Natural killer cell (primary cell): Measurements from ENCODE around the gene CRYBA1. TPM values are rescaled to one million over a fixed set of nuclear protein-coding genes. Genes with fewer than 3 reads are reported as not detected.
A peak's percentile ranks its signal among the peaks of the same experiment; 100 is the strongest.

ENCODE experiments used
- ATAC-seq, 3 donors: fragments of 150-1000 bp in 2 of 3; fragments of 200-7000 bp in 1 of 3; cut with Tn5 transposase; 1 replicate in 1 of 3; 2 replicates in 2 of 3; pipeline ENCODE4 v1.10.0; 2021; ENCODE audit warnings: mild to moderate bottlenecking in 2 of 3, moderate library complexity in 2 of 3
- DNase-seq, 2 donors: peaks; one replicate each; pipeline versions ENCODE4 v3.0.0 to v3.0.0-alpha.2; 2013 to 2021; ENCODE audit warnings: mixed read lengths in 1 of 2
- H3K27ac ChIP-seq: one replicate; pipeline ENCODE4 v1.5.1; 2013; ENCODE audit warnings: mild to moderate bottlenecking, low read length
- H3K27me3 ChIP-seq: one replicate; pipeline ENCODE4 v1.6.1; 2013; ENCODE audit warnings: low read length; ENCODE audit not compliant: control insufficient read depth, insufficient read depth
- H3K36me3 ChIP-seq: one replicate; pipeline ENCODE4 v1.6.1; 2013; ENCODE audit warnings: low read length; ENCODE audit not compliant: control insufficient read depth, insufficient read depth
- H3K4me1 ChIP-seq: one replicate; pipeline ENCODE4 v1.6.1; 2013; ENCODE audit warnings: low read length; ENCODE audit not compliant: control insufficient read depth, insufficient read depth
- H3K4me3 ChIP-seq: one replicate; pipeline ENCODE4 v1.5.1; 2013; ENCODE audit warnings: low read length
- H3K9me3 ChIP-seq: one replicate; pipeline ENCODE4 v1.6.1; 2013; ENCODE audit warnings: low read length; ENCODE audit not compliant: control insufficient read depth, insufficient read depth
- H3K27ac Mint-ChIP-seq, 2 donors: one replicate each; pipeline ENCODE4 v1.8.0; 2022; ENCODE audit warnings: mild to moderate bottlenecking in 2 of 2, mixed read lengths in 2 of 2, moderate library complexity in 1 of 2
- H3K27me3 Mint-ChIP-seq, 2 donors: one replicate each; pipeline ENCODE4 v1.8.0; 2022; ENCODE audit warnings: low read depth in 2 of 2, mixed read lengths in 2 of 2
- H3K36me3 Mint-ChIP-seq: one replicate; pipeline ENCODE4 v1.8.0; 2022; ENCODE audit warnings: mixed read lengths
- H3K4me1 Mint-ChIP-seq, 2 donors: one replicate each; pipeline ENCODE4 v1.8.0; 2022; ENCODE audit warnings: mixed read lengths in 2 of 2
- H3K4me3 Mint-ChIP-seq: one replicate; pipeline ENCODE4 v1.8.0; 2022; ENCODE audit warnings: mild to moderate bottlenecking, moderate library complexity, mixed read lengths
- H3K9me3 Mint-ChIP-seq, 2 donors: one replicate each; pipeline ENCODE4 v1.8.0; 2022; ENCODE audit warnings: mixed read lengths in 2 of 2
- CTCF ChIP-seq: fragments of 200-600 bp; IDR thresholded peaks from one replicate; pipeline ENCODE4 v1.8.0; 2022; ENCODE audit warnings: antibody characterized with exemption
- WGBS: methylation state at CpG from one replicate; pipeline ENCODE4 v1.1.7; 2013; ENCODE audit warnings: missing lambda C conversion rate; ENCODE audit not compliant: insufficient coverage; 5-methylcytosine and 5-hydroxymethylcytosine counted together
- intact Hi-C: fragments of 100-400 bp; cut with micrococcal nuclease; formaldehyde crosslinking; loops from one replicate; pipeline ENCODE4 v1.14.2; 2022
- total RNA-seq, 4 donors: library from RNA; stranded (reverse); fragments of 120-200 nt in 1 of 4; gene quantifications; one replicate each; pipeline versions ENCODE4 v1.2.3 to v1.2.4, GENCODE V29; 2013 to 2022

Gene CRYBA1
- total RNA-seq, 3 donors from 2014 or later (not counting 1 experiment from before 2014, with no cell fraction given), result not detected

GRCh38 chr17:29248845-29249244 is 2.2 kb downstream of the CRYBA1 start:
- ATAC-seq, result no peak

GRCh38 chr17:29250666-29251065 is 4.0 kb downstream of the CRYBA1 start:
- H3K4me1 ChIP-seq, result no peaks in the 10 kb centered on the region
- DNase-seq (no peak), ATAC-seq (no peak)
- no CpG with 5 or more reads among the region's 1 CpG for WGBS
- H3K36me3 ChIP-seq, result peaks cover 4% of the 10 kb centered on the region
- H3K4me3 ChIP-seq, result no peak overlapping the region
- no peak for TF ChIP-seq CTCF
- Mint-ChIP-seq H3K9me3 (no peaks in the 10 kb centered on the region), H3K27me3 (no peaks in the 10 kb centered on the region), H3K4me1 (peaks cover 5 to 6% of the 10 kb centered on the region in 2 donors), H3K36me3 (no peaks in the 10 kb centered on the region), H3K27ac (peak overlapping the region in 1 of 2 donors; percentile 34), H3K4me3 (no peak overlapping the region)
- H3K27ac ChIP-seq, result no peak overlapping the region
- intact Hi-C loops, result no loop called here
- no peaks in the 10 kb centered on the region for H3K27me3 ChIP-seq
- H3K9me3 ChIP-seq, result no peaks in the 10 kb centered on the region

More at GRCh38 chr17:29248845-29249244, 2.2 kb downstream of the CRYBA1 start:
- Mint-ChIP-seq H3K4me3 (no peak overlapping the region), H3K4me1 (peaks cover 0 to 5% of the 10 kb centered on the region in 2 donors), H3K36me3 (no peaks in the 10 kb centered on the region), H3K27me3 (no peaks in the 10 kb centered on the region), H3K9me3 (no peaks in the 10 kb centered on the region), H3K27ac (no peak overlapping the region)
- H3K27me3 ChIP-seq, result no peaks in the 10 kb centered on the region
- H3K4me3 ChIP-seq, result no peak overlapping the region
- no peak for DNase-seq
- no peaks in the 10 kb centered on the region for H3K4me1 ChIP-seq
- no peaks in the 10 kb centered on the region for H3K9me3 ChIP-seq
- 93% methylated on average over 5 of the region's 5 CpGs for WGBS
- H3K27ac ChIP-seq, result no peak overlapping the region
- no peak for TF ChIP-seq CTCF
- intact Hi-C loops, result no loop called here
- H3K36me3 ChIP-seq, result peaks cover 2% of the 10 kb centered on the region

GRCh38 chr17:29251184-29251583 is 4.5 kb downstream of the CRYBA1 start:
- Mint-ChIP-seq H3K9me3 (no peaks in the 10 kb centered on the region), H3K4me1 (peaks cover 6 to 8% of the 10 kb centered on the region in 2 donors), H3K27ac (peak overlapping the region in 1 of 2 donors; percentile 34), H3K4me3 (no peak overlapping the region), H3K36me3 (no peaks in the 10 kb centered on the region), H3K27me3 (no peaks in the 10 kb centered on the region)
- Histone ChIP-seq H3K4me3 (no peak overlapping the region), H3K9me3 (no peaks in the 10 kb centered on the region), H3K27me3 (no peaks in the 10 kb centered on the region), H3K4me1 (no peaks in the 10 kb centered on the region), H3K27ac (no peak overlapping the region), H3K36me3 (peaks cover 9% of the 10 kb centered on the region)
- intact Hi-C loops, result no loop called here
- 83% methylated on average over 1 of the region's 2 CpGs for WGBS
- no peak for ATAC-seq
- DNase-seq, result no peak
- TF ChIP-seq CTCF, result no peak

- DNase-seq (peak in 1 of 2 donors; percentile 45), ATAC-seq (peak in 1 of 3 donors; percentile 29)
- Mint-ChIP-seq H3K4me1 (peaks cover 9 to 13% of the 10 kb centered on the region in 2 donors), H3K27me3 (no peaks in the 10 kb centered on the region), H3K36me3 (no peaks in the 10 kb centered on the region), H3K27ac (peak overlapping the region in 1 of 2 donors; percentile 43), H3K4me3 (no peak overlapping the region), H3K9me3 (no peaks in the 10 kb centered on the region)
- no peaks in the 10 kb centered on the region for H3K4me1 ChIP-seq
- H3K9me3 ChIP-seq, result no peaks in the 10 kb centered on the region
- peak; percentile 50 for TF ChIP-seq CTCF
- intact Hi-C loops, result loop anchor here (2.0 kb wide), 1 partner anchor 39 kb away; no protein-coding TSS in a partner anchor
- no peak overlapping the region for H3K27ac ChIP-seq
- WGBS, result 94% methylated on average over 6 of the region's 7 CpGs
- H3K36me3 ChIP-seq, result peaks cover 17% of the 10 kb centered on the region
- no peaks in the 10 kb centered on the region for H3K27me3 ChIP-seq
- no peak overlapping the region for H3K4me3 ChIP-seq
Observed at GRCh38 chr17:29252101-29252791, 5.6 kb downstream of the CRYBA1 start.
